HFFc6 (cell line): ENCODE measurements around the gene ST8SIA5. TPM values are rescaled to one million over a fixed set of nuclear protein-coding genes. Genes with fewer than 3 reads are reported as not detected.
A peak's percentile ranks its signal among the peaks of the same experiment; 100 is the strongest.

Experiments
- DNase-seq: peaks from one replicate; pipeline ENCODE4 v3.0.0-alpha.2; 2018
- H3K27ac Mint-ChIP-seq: 2 replicates; pipeline ENCODE4 v1.8.0; 2020; ENCODE audit warnings: mild to moderate bottlenecking, mixed read lengths
- H3K27me3 Mint-ChIP-seq: 2 replicates; pipeline ENCODE4 v1.8.0; 2021; ENCODE audit warnings: mild to moderate bottlenecking, moderate library complexity, mixed read lengths; ENCODE audit not compliant: insufficient read depth
- H3K36me3 Mint-ChIP-seq: 2 replicates; pipeline ENCODE4 v1.8.0; 2021; ENCODE audit warnings: low read depth, mixed read lengths
- H3K4me1 Mint-ChIP-seq: 2 replicates; pipeline ENCODE4 v1.8.0; 2020; ENCODE audit warnings: low read depth, mixed read lengths
- H3K4me3 Mint-ChIP-seq: 2 replicates; pipeline ENCODE4 v1.8.0; 2020; ENCODE audit warnings: mild to moderate bottlenecking, moderate library complexity, mixed read lengths
- H3K9me3 Mint-ChIP-seq: 2 replicates; pipeline ENCODE4 v1.8.0; 2020; ENCODE audit warnings: mild to moderate bottlenecking, mixed read lengths
- CTCF ChIP-seq: fragments of 200-600 bp; sonication (generic); IDR thresholded peaks from 2 replicates; pipeline ENCODE4 v1.5.0; 2021; ENCODE audit warnings: antibody characterized with exemption, mild to moderate bottlenecking
- total RNA-seq, 6 experiments: library from RNA; stranded (reverse); fragmentation: NEBNext Ultra II Directional; extraction: Animal tissue kit (Norgen Biotek cat#: 25700); gene quantifications; 2 replicates in 1 of 6; 3 replicates in 5 of 6; pipeline ENCODE4 v1.2.3, GENCODE V29; 2021

Gene ST8SIA5
- total RNA-seq, 6 experiments from 2014 or later: 0.23 TPM; not detected in 5

GRCh38 chr18:46623541-46623940 is 133.3 kb downstream of the ST8SIA5 start:
- Mint-ChIP-seq H3K9me3 (no peaks in the 10 kb centered on the region), H3K36me3 (no peaks in the 10 kb centered on the region), H3K4me3 (no peak overlapping the region), H3K27ac (no peak overlapping the region), H3K27me3 (peaks cover 18% of the 10 kb centered on the region), H3K4me1 (peaks cover 9% of the 10 kb centered on the region; the same call in 1 of the 2 replicates)
- TF ChIP-seq CTCF: no peak
- DNase-seq: no peak

GRCh38 chr18:46622999-46623398 is 133.9 kb downstream of the ST8SIA5 start:
- peak; percentile 30 for DNase-seq
- no peaks in the 10 kb centered on the region for H3K36me3 Mint-ChIP-seq

GRCh38 chr18:46622451-46622850 is 134.4 kb downstream of the ST8SIA5 start:
- no peak overlapping the region for H3K27ac Mint-ChIP-seq
- TF ChIP-seq CTCF: no peak
- DNase-seq: no peak
- no peaks in the 10 kb centered on the region for H3K36me3 Mint-ChIP-seq
- no peak overlapping the region for H3K4me3 Mint-ChIP-seq
- peaks cover 9% of the 10 kb centered on the region; the same call in 1 of the 2 replicates for H3K4me1 Mint-ChIP-seq
- peaks cover 15% of the 10 kb centered on the region for H3K27me3 Mint-ChIP-seq
- no peaks in the 10 kb centered on the region for H3K9me3 Mint-ChIP-seq

More at GRCh38 chr18:46622999-46623398, 133.9 kb downstream of the ST8SIA5 start:
- H3K27me3 Mint-ChIP-seq: peaks cover 15% of the 10 kb centered on the region
- H3K4me3 Mint-ChIP-seq: no peak overlapping the region
- H3K27ac Mint-ChIP-seq: no peak overlapping the region; the same call in 1 of the 2 replicates
- peaks cover 9% of the 10 kb centered on the region; the same call in 1 of the 2 replicates for H3K4me1 Mint-ChIP-seq
- H3K9me3 Mint-ChIP-seq: no peaks in the 10 kb centered on the region
- peak; percentile 45; the same call in 1 of the 2 replicates for TF ChIP-seq CTCF

GRCh38 chr18:46621871-46622270 is 135.0 kb downstream of the ST8SIA5 start:
- no peak for DNase-seq
- H3K27ac Mint-ChIP-seq: no peak overlapping the region
- TF ChIP-seq CTCF: no peak
- no peak overlapping the region for H3K4me3 Mint-ChIP-seq
- H3K9me3 Mint-ChIP-seq: no peaks in the 10 kb centered on the region
- H3K27me3 Mint-ChIP-seq: peaks cover 10% of the 10 kb centered on the region
- peaks cover 9% of the 10 kb centered on the region; the same call in 1 of the 2 replicates for H3K4me1 Mint-ChIP-seq
- no peaks in the 10 kb centered on the region for H3K36me3 Mint-ChIP-seq

- TF ChIP-seq CTCF: no peak
- Mint-ChIP-seq H3K27ac (no peak overlapping the region), H3K4me3 (no peak overlapping the region), H3K9me3 (no peaks in the 10 kb centered on the region), H3K4me1 (peaks cover 9% of the 10 kb centered on the region; the same call in 1 of the 2 replicates), H3K36me3 (no peaks in the 10 kb centered on the region), H3K27me3 (peaks cover 8% of the 10 kb centered on the region)
- no peak for DNase-seq
Observed at GRCh38 chr18:46621111-46621766, 135.6 kb downstream of the ST8SIA5 start.
